AG04450 (cell line): ENCODE data around the gene IBA57. TPM values are rescaled to one million over a fixed set of nuclear protein-coding genes. Genes with fewer than 3 reads are reported as not detected.

Experiments used
- CTCF ChIA-PET: fragments of 300-600, 350-600 bp; formaldehyde crosslinking; extraction: SDS; loops from one replicate; lab custom pipeline; 2022; ENCODE audit warnings: antibody characterized with exemption, inconsistent platforms; lab: Charles Lee
- POLR2A ChIA-PET: fragments of 350-600 bp; formaldehyde crosslinking; extraction: SDS; loops from one replicate; lab custom pipeline; 2021; ENCODE audit warnings: antibody characterized with exemption, inconsistent platforms; lab: Yijun Ruan, JAX
- DNase-seq: peaks from one replicate; pipeline ENCODE4 v3.0.0-alpha.2; 2011; ENCODE audit warnings: low read depth, low spot score
- H3K27ac ChIP-seq: one replicate; pipeline ENCODE4 v1.5.1; 2012; ENCODE audit warnings: low read depth, low read length, control low read depth
- H3K27me3 ChIP-seq: one replicate; pipeline ENCODE4 v1.6.0; 2012; ENCODE audit warnings: low read length; ENCODE audit not compliant: control insufficient read depth, insufficient read depth
- H3K4me3 ChIP-seq: 2 replicates; pipeline ENCODE4 v1.5.1; 2011; ENCODE audit warnings: mild to moderate bottlenecking, low read depth, low read length, control low read depth
- H3K9me3 ChIP-seq: 2 replicates; pipeline ENCODE4 v1.5.1; 2012; ENCODE audit warnings: low read length; ENCODE audit not compliant: control insufficient read depth, insufficient read depth
- CTCF ChIP-seq: IDR thresholded peaks from 2 replicates; pipeline ENCODE4 v1.5.1; 2011; ENCODE audit warnings: low read depth, low read length, control low read depth, inconsistent platforms
- polyA plus RNA-seq: library from polyadenylated mRNA; depleted of rRNA; stranded (reverse); fragments of >200 nt; gene quantifications from 2 replicates; pipeline ENCODE4 v1.2.3, GENCODE V29; 2011; rRNA removed
- small RNA-seq: library from RNA; depleted of rRNA; stranded (forward); fragments of <200 nt; gene quantifications from one replicate; pipeline ENCODE3, GENCODE V24; 2012; ENCODE audit warnings: low read depth; ENCODE audit not compliant: insufficient read length

IBA57 gene
- polyA plus RNA-seq, 1 experiment = 1.4 TPM

GRCh38 chr1:228231189-228231588 lies 65.6 kb downstream of the IBA57 start:
- H3K9me3 ChIP-seq = no peaks in the 10 kb centered on the region; the same call in 1 of the 2 replicates
- no peak overlapping the region for H3K27ac ChIP-seq
- DNase-seq = no peak
- TF ChIP-seq CTCF = no peak
- H3K27me3 ChIP-seq = no peaks in the 10 kb centered on the region
- H3K4me3 ChIP-seq = no peak overlapping the region
- CTCF ChIA-PET = no interaction called here
- POLR2A ChIA-PET = no interaction called here

Small RNA genes lying within 50 kb of the gene (small RNA-seq; reads per million reads assigned to genes)
- gene AL359510.1 = not detected

Other genes with a start within 250 kb of the IBA57 start
- gene WNT9A, start 217.9 kb upstream of the IBA57 start, polyA plus RNA-seq = 0.74 and 0.91 TPM in 2 replicates
- gene WNT3A, start 158.8 kb upstream of the IBA57 start, polyA plus RNA-seq = not detected in 2 replicates
- 445 and 528 TPM in 2 replicates for gene ARF1, start 83.1 kb upstream of the IBA57 start, polyA plus RNA-seq
- gene C1orf35, start 62.5 kb upstream of the IBA57 start, polyA plus RNA-seq = 3.6 and 4.4 TPM in 2 replicates
- gene MRPL55, start 56.5 kb upstream of the IBA57 start, polyA plus RNA-seq = 33.4 and 52.9 TPM in 2 replicates
- 177 and 230 TPM in 2 replicates for gene GUK1, start 25.5 kb upstream of the IBA57 start, polyA plus RNA-seq
- gene GJC2, start 15.9 kb upstream of the IBA57 start, polyA plus RNA-seq = 1.2 and 1.8 TPM in 2 replicates
- gene OBSCN, start 42.2 kb downstream of the IBA57 start, polyA plus RNA-seq = 3.9 and 5.9 TPM in 2 replicates
- gene TRIM11, start 241.0 kb downstream of the IBA57 start, polyA plus RNA-seq = 5.7 and 6.1 TPM in 2 replicates